ENCODE results near the gene AHSG.

- no peak for TF ChIP-seq CTCF (IDR thresholded peaks at IDR 0.05)
- no peak for TF ChIP-seq POLR2A (IDR thresholded peaks at IDR 0.05)
These were observed 25.4 kb downstream of the AHSG start for GRCh38 chr3:186638259-186638658.

Measured in prostate gland (tissue), 2 donors.